ENCODE results near the gene SYNPO2L. TPM values are rescaled to one million over a fixed set of nuclear protein-coding genes. Genes with fewer than 3 reads are reported as not detected.
"Not testable (repeated sequence)": the region's sequence is repeated elsewhere in the genome, so short reads cannot be mapped to it uniquely, and the experiment has no call there.

SYNPO2L gene
- total RNA-seq, 1 donor from 2014 or later, result 0.45 TPM

GRCh38 chr10:73623056-73623455 is 32.8 kb downstream of the SYNPO2L start:
- DNase-seq (ENCODE audit: low spot score), result no peak
- no peaks in the 10 kb centered on the region for H3K27me3 Mint-ChIP-seq (ENCODE audit: low read depth)
- no peak overlapping the region for H3K27ac Mint-ChIP-seq (ENCODE audit: unreplicated experiment)
- H3K4me1 Mint-ChIP-seq (ENCODE audit: low read depth), result peaks cover 24% of the 10 kb centered on the region
- TF ChIP-seq CTCF (IDR thresholded peaks at IDR 0.05), result no peak
- no peaks in the 10 kb centered on the region for H3K36me3 Mint-ChIP-seq (ENCODE audit: low read depth)
- H3K9me3 Mint-ChIP-seq (ENCODE audit: low read depth), result no peaks in the 10 kb centered on the region
- H3K4me3 Mint-ChIP-seq (ENCODE audit: unreplicated experiment), result no peak overlapping the region

- H3K36me3 Mint-ChIP-seq (ENCODE audit: low read depth); H3K4me1 Mint-ChIP-seq (ENCODE audit: low read depth); DNase-seq (ENCODE audit: low spot score); H3K9me3 Mint-ChIP-seq (ENCODE audit: low read depth); H3K27ac Mint-ChIP-seq (ENCODE audit: unreplicated experiment); H3K27me3 Mint-ChIP-seq (ENCODE audit: low read depth); H3K4me3 Mint-ChIP-seq (ENCODE audit: unreplicated experiment): not testable (repeated sequence)
These were observed 34.9 kb downstream of the SYNPO2L start for GRCh38 chr10:73620974-73621373.

GRCh38 chr10:73617143-73617542 is 38.7 kb downstream of the SYNPO2L start:
- not testable (repeated sequence) for H3K27me3 Mint-ChIP-seq (ENCODE audit: low read depth); H3K9me3 Mint-ChIP-seq (ENCODE audit: low read depth); H3K36me3 Mint-ChIP-seq (ENCODE audit: low read depth); H3K4me3 Mint-ChIP-seq (ENCODE audit: unreplicated experiment); H3K4me1 Mint-ChIP-seq (ENCODE audit: low read depth); H3K27ac Mint-ChIP-seq (ENCODE audit: unreplicated experiment); DNase-seq (ENCODE audit: low spot score)

- Mint-ChIP-seq H3K27me3 (ENCODE audit: low read depth) (no peaks in the 10 kb centered on the region), H3K4me3 (ENCODE audit: unreplicated experiment) (no peak overlapping the region), H3K27ac (ENCODE audit: unreplicated experiment) (no peak overlapping the region), H3K9me3 (ENCODE audit: low read depth) (no peaks in the 10 kb centered on the region), H3K36me3 (ENCODE audit: low read depth) (no peaks in the 10 kb centered on the region), H3K4me1 (ENCODE audit: low read depth) (no peaks in the 10 kb centered on the region)
- DNase-seq (ENCODE audit: low spot score), result no peak
- TF ChIP-seq CTCF (IDR thresholded peaks at IDR 0.05), result no peak
These were observed 41.1 kb downstream of the SYNPO2L start for GRCh38 chr10:73614720-73615119.

GRCh38 chr10:73609116-73609515 is 46.7 kb downstream of the SYNPO2L start:
- no peak for TF ChIP-seq CTCF (IDR thresholded peaks at IDR 0.05)
- no peaks in the 10 kb centered on the region for H3K27me3 Mint-ChIP-seq (ENCODE audit: low read depth)
- no peak overlapping the region for H3K4me3 Mint-ChIP-seq (ENCODE audit: unreplicated experiment)
- H3K4me1 Mint-ChIP-seq (ENCODE audit: low read depth), result no peaks in the 10 kb centered on the region
- no peak overlapping the region for H3K27ac Mint-ChIP-seq (ENCODE audit: unreplicated experiment)
- no peak for DNase-seq (ENCODE audit: low spot score)
- no peaks in the 10 kb centered on the region for H3K9me3 Mint-ChIP-seq (ENCODE audit: low read depth)
- H3K36me3 Mint-ChIP-seq (ENCODE audit: low read depth), result peaks cover 1% of the 10 kb centered on the region

GRCh38 chr10:73601486-73601921 is 54.3 kb downstream of the SYNPO2L start:
- no peak for TF ChIP-seq CTCF (IDR thresholded peaks at IDR 0.05)
- Mint-ChIP-seq H3K27me3 (ENCODE audit: low read depth) (no peaks in the 10 kb centered on the region), H3K36me3 (ENCODE audit: low read depth) (peaks cover 1% of the 10 kb centered on the region), H3K27ac (ENCODE audit: unreplicated experiment) (no peak overlapping the region), H3K9me3 (ENCODE audit: low read depth) (no peaks in the 10 kb centered on the region), H3K4me3 (ENCODE audit: unreplicated experiment) (no peak overlapping the region), H3K4me1 (ENCODE audit: low read depth) (peaks cover 6% of the 10 kb centered on the region)
- no peak for DNase-seq (ENCODE audit: low spot score)

All from chondrocyte (in vitro differentiated cells).